Muscle layer of duodenum (tissue), 2 donors: ENCODE results near the gene NCK2.

Experiments used
- H3K27ac ChIP-seq: one replicate; pipeline ENCODE4 v1.7.0; 2013; ENCODE audit warnings: mild to moderate bottlenecking, low read length
- H3K27me3 ChIP-seq: one replicate; pipeline ENCODE4 v1.7.0; 2013; ENCODE audit warnings: low read depth, mild to moderate bottlenecking, control low read depth, low read length
- H3K36me3 ChIP-seq, 2 donors: one replicate each; pipeline ENCODE4 v1.7.0; 2013; ENCODE audit warnings: low read length in 2 of 2, control low read depth in 1 of 2, mild to moderate bottlenecking in 1 of 2; ENCODE audit not compliant: insufficient read depth in 2 of 2, control insufficient read depth in 1 of 2
- H3K4me1 ChIP-seq, 2 donors: one replicate each; pipeline ENCODE4 v1.7.0; 2013; ENCODE audit warnings: low read length in 2 of 2, mild to moderate bottlenecking in 2 of 2, control low read depth in 1 of 2, moderate library complexity in 1 of 2; ENCODE audit not compliant: insufficient read depth in 2 of 2, control insufficient read depth in 1 of 2
- H3K4me3 ChIP-seq, 2 donors: one replicate each; pipeline ENCODE4 v1.7.0; 2013; ENCODE audit warnings: low read length in 2 of 2, low read depth in 1 of 2, mild to moderate bottlenecking in 1 of 2
- H3K9me3 ChIP-seq, 2 donors: one replicate each; pipeline ENCODE4 v1.7.0; 2013; ENCODE audit warnings: low read length in 2 of 2, control low read depth in 1 of 2, mild to moderate bottlenecking in 1 of 2; ENCODE audit not compliant: control insufficient read depth in 1 of 2
- donor health status: healthy.

The NCK2 gene

DNA sequence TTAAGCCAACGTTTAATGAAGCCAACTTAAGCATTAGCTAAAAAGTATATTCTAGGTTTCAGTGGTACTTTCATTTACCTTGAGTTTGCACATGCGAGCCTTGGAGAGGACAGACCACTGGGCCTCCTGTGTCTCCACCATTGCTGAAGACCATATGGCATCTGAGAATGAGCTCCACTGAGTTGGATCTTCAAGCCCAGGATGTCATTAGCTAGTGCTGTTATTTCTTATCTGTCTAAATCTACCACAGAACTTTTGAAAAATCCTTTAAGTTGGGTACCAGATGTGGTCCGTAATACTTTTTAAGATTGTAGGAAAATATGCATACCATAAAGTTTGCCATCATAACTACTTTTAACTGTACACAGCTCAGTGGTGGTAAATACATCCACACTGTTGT is 161.8 kb downstream of the NCK2 start:
- no peaks in the 10 kb centered on the region for H3K9me3 ChIP-seq
- no peaks in the 10 kb centered on the region for H3K27me3 ChIP-seq
- peaks cover 0 to 5% of the 10 kb centered on the region in 2 donors for H3K4me1 ChIP-seq
- no peak overlapping the region for H3K4me3 ChIP-seq
- no peak overlapping the region for H3K27ac ChIP-seq
- no peaks in the 10 kb centered on the region for H3K36me3 ChIP-seq

DNA sequence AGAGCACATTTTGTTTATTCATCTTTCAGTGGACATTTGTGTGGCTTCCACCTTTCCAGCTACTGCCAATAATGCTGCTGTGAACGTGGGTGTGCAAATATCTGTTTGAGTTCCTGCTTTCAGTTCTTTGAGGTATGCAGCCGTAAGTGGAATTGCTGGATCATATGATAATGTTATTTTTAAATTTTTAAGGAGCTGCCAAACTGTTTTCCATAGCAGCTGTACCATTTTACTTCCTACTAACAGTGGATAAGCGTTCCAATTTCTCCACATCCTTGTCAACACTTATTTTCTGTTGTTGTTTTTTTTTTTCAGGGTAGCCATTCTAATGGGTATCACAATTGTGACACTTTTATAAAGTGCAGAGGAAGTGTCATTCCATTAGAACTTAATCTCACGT is 162.5 kb downstream of the NCK2 start:
- Histone ChIP-seq H3K27ac (no peak overlapping the region), H3K4me1 (peaks cover 0 to 5% of the 10 kb centered on the region in 2 donors), H3K27me3 (no peaks in the 10 kb centered on the region), H3K4me3 (no peak overlapping the region), H3K9me3 (no peaks in the 10 kb centered on the region), H3K36me3 (no peaks in the 10 kb centered on the region)

DNA sequence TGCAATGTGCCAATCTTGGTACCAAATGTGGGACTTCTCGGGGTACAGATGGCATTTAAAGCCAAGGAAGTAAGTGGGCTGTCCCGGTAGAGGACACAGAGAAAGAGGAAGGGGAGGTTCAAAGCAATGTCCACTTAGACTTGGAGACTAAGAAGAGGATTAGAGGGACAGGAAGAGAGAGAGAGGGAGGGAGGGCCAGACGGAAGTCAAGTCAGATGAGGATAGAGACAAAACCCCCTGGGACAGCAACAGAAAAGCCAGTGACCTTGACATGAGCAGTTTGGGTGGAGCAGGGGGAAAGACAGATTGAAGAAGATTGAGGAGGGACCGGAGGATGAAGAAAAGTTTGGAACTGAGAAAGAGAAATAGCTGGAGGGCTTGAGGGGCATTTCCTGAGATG is 164.5 kb downstream of the NCK2 start:
- Histone ChIP-seq H3K4me3 (no peak overlapping the region), H3K27ac (no peak overlapping the region), H3K9me3 (peaks cover 0 to 7% of the 10 kb centered on the region in 2 donors), H3K4me1 (peaks cover 0 to 5% of the 10 kb centered on the region in 2 donors), H3K27me3 (no peaks in the 10 kb centered on the region), H3K36me3 (peaks cover 0 to 2% of the 10 kb centered on the region in 2 donors)

DNA sequence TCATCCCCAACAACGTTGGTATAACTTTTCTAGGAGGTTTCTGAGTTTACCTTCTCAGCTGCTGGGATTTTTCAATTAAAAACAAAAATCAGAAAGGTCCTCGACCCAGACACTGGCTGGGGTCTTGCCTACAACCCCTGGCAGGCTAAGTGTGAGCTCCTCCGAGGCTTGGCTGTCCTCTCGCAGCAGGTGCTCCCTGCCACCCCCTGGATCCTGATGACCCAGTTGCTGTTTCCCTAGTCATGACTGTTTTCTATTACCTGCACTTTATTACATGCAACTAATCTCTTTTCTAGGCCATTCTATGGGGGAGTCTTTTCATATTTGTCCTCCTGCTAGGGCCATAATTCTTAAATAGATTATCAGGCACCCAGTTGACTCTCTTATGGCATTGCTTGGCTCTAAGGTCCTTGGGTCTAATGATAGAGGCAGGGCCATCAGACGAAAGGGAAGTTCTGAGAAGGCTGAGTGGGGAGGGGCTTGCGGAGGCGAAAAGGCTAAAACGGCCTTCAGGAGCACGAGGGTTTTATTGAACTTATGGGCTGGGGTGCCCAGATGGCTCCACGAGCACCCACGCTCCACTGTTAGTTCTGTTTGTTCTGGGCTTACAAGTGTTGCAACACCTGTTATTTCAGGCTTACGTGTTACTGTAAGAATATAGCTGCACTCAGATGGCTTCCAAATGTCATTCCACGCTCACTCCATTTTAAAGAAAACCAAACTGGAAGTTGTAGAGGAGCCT is 166.0 kb downstream of the NCK2 start:
- Histone ChIP-seq H3K4me1 (peaks cover 0 to 5% of the 10 kb centered on the region in 2 donors), H3K27ac (no peak overlapping the region), H3K4me3 (no peak overlapping the region), H3K27me3 (no peaks in the 10 kb centered on the region), H3K9me3 (peaks cover 0 to 22% of the 10 kb centered on the region in 2 donors), H3K36me3 (peaks cover 0 to 7% of the 10 kb centered on the region in 2 donors)

DNA sequence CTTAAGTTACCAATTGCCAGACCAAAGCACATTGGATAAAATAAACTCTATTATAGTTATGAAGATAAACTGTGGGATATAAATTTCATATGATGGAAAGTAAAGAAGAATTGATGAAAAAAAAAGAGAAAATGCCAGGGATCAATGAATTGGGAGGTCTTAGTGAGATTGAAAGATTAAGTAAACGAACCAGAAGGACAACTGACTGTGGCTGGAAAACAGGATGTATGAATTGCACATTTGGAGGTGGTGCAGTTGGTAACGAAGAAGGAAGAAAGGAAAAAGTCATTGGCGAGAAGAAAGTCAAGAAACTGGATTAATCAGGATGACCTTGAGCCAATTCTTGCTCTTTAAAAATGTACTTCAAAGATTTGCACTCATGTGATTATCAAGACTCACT is 166.7 kb downstream of the NCK2 start:
- Histone ChIP-seq H3K9me3 (peaks cover 0 to 23% of the 10 kb centered on the region in 2 donors), H3K27ac (no peak overlapping the region), H3K27me3 (no peaks in the 10 kb centered on the region), H3K36me3 (peaks cover 0 to 7% of the 10 kb centered on the region in 2 donors), H3K4me3 (no peak overlapping the region), H3K4me1 (peaks cover 0 to 5% of the 10 kb centered on the region in 2 donors)

DNA sequence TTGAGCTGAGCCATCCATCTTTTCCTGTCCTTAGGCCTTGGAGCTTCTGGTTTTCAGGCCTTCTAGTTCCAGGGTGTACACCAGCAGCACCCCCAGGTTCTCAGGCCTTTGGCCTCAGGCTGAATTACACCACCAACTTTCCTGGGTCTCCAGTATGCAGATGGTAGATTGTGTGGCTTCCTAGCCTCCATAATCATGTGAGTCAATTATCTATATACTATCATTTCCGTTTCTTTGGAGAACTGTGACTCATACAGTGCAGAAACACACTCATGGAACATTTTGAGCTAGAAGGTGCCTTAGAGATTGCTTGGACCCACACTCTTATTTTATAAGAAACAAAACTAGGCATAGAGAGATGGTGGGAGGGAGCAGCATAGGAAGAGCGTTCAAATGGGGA is 167.4 kb downstream of the NCK2 start:
- no peak overlapping the region for H3K4me3 ChIP-seq
- peaks cover 0 to 5% of the 10 kb centered on the region in 2 donors for H3K4me1 ChIP-seq
- H3K9me3 ChIP-seq, result peaks cover 0 to 23% of the 10 kb centered on the region in 2 donors
- peaks cover 0 to 7% of the 10 kb centered on the region in 2 donors for H3K36me3 ChIP-seq
- no peaks in the 10 kb centered on the region for H3K27me3 ChIP-seq
- no peak overlapping the region for H3K27ac ChIP-seq

DNA sequence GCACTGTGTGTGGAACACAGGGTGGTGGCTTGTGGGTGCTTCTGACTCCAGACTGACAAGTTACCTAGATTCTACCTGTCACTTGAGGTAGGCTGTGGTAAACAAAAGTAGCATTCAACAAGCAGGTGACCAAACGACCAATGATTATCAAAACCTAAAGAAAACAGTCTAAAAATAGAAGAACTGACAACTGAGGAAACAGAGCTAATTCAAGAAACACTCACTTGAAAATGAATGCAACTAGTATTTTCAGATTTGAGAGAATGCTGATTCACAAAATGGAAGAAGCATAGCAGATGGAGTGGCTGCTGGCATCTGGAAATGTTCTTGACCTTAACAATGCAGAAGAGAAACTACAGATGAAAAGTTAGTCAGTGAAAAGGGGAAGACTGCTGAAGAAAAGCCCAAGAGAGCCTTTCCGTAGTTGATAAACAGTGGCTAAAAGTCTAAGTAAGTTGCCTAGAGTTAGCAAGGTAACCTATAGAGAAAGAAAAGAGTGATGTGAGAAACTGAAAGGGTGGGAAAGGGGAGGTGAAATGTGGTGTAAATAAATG is 170.4 kb downstream of the NCK2 start:
- Histone ChIP-seq H3K27ac (no peak overlapping the region), H3K36me3 (peaks cover 0 to 7% of the 10 kb centered on the region in 2 donors), H3K27me3 (no peaks in the 10 kb centered on the region), H3K4me1 (no peaks in the 10 kb centered on the region), H3K4me3 (peak overlapping the region in 1 of 2 donors; percentile 1), H3K9me3 (peaks cover 0 to 23% of the 10 kb centered on the region in 2 donors)

DNA sequence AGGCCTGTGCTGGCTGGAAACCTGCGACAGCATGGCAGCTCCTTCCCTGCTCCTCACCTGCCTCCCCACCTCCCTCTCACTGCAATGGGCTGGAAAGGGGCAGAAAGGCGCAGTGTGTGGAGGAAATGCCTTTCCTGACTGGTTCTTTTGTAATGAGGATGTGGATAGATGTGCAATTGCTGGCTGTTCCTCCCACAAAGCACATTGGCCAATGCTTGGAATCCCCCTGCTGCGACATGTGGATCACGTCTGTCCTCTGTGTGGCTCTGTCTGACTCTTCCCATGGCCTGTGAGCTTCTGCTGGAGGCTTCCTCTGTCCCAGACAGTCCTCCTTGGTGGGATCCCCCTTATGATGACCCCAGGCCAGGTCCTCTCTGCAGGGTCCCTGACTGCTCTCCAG is 172.5 kb downstream of the NCK2 start:
- H3K9me3 ChIP-seq, result peaks cover 0 to 23% of the 10 kb centered on the region in 2 donors
- peaks cover 0 to 7% of the 10 kb centered on the region in 2 donors for H3K36me3 ChIP-seq
- no peaks in the 10 kb centered on the region for H3K4me1 ChIP-seq
- H3K27me3 ChIP-seq, result no peaks in the 10 kb centered on the region
- H3K4me3 ChIP-seq, result no peak overlapping the region
- H3K27ac ChIP-seq, result no peak overlapping the region

DNA sequence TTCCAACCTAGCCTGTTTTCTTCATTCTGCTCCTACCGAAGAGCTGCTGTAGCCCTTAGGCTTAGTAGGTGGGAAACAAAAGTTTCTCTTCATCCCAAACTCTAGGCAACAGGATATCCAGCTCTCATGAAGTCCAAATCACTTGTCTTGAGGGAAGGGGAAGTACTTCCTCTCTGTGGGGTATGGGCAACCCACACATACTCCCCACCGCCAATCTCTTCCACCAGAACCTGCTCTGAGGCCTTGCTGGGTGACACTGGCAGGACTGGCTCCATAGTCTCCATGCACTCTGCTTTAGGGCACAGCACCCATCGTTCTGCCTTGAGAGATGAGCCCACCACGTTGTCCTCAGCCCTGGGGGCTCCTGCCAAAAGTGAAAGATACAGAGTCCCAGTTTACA is 173.0 kb downstream of the NCK2 start:
- no peak overlapping the region for H3K27ac ChIP-seq
- no peaks in the 10 kb centered on the region for H3K27me3 ChIP-seq
- H3K4me3 ChIP-seq, result no peak overlapping the region
- H3K4me1 ChIP-seq, result no peaks in the 10 kb centered on the region
- H3K9me3 ChIP-seq, result peaks cover 0 to 23% of the 10 kb centered on the region in 2 donors
- H3K36me3 ChIP-seq, result peaks cover 0 to 7% of the 10 kb centered on the region in 2 donors

DNA sequence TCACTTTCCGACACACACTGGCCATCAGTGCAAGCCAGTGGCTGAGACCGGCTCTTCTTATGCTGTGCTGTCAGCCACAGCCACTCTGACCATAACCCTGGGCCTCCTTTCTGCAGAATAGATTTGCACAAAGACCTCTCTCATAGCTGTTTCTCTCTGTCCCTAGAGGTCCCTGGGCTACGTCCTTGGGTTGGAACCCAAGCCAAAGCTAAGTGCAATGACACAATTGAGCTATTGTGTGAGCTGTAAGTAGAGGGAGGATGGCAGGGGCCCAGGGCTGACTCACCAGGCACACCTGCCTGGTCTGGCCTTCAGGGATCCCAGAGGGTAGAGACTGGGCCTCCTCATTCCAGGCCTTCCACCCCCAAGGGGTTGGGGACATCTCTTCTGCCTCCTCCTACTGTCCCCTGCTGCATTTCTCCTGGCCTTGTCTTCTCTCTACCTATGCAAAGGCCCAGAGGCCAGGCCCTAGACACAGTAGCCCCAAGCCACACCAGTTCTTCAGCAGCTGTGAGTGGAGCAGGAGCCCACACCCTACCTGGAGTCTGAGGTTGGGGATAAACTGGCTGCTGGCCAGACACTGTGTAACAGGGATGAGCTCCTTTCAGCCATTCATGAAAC is 174.6 kb downstream of the NCK2 start:
- Histone ChIP-seq H3K4me1 (no peaks in the 10 kb centered on the region), H3K4me3 (no peak overlapping the region), H3K27ac (no peak overlapping the region), H3K9me3 (peaks cover 0 to 15% of the 10 kb centered on the region in 2 donors), H3K36me3 (peaks cover 0 to 4% of the 10 kb centered on the region in 2 donors), H3K27me3 (no peaks in the 10 kb centered on the region)

DNA sequence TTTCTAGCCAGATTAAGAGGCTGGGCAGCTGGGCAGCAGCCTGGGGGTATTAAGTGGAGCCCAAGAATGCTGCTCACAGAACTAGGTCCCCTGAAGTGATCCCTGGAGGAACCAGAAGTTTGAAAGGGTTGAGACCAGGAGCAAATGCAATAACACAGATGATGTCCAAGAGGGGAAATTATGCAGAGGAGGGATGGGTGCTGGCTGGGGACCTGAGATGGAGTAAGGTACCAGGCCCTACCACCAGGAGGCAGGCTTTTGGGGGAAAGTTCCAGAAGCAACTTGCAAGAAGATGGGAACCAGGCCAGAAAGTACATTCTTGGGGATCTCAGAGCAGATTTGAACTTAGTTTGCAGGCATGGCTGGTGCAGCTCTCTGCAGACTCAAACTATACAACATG is 175.1 kb downstream of the NCK2 start:
- Histone ChIP-seq H3K27ac (no peak overlapping the region), H3K9me3 (peaks cover 0 to 10% of the 10 kb centered on the region in 2 donors), H3K4me1 (no peaks in the 10 kb centered on the region), H3K36me3 (no peaks in the 10 kb centered on the region), H3K27me3 (no peaks in the 10 kb centered on the region), H3K4me3 (no peak overlapping the region)
